Duodenal mucosa (tissue), 2 donors: ENCODE data around the gene ZSWIM6.

Experiments
- H3K27ac ChIP-seq: one replicate; pipeline ENCODE4 v1.7.0; 2013; ENCODE audit warnings: low read depth, low read length
- H3K27me3 ChIP-seq, 2 donors: one replicate each; pipeline ENCODE4 v1.7.0; 2013; ENCODE audit warnings: low read length in 2 of 2, control low read depth in 1 of 2; ENCODE audit not compliant: insufficient read depth in 2 of 2, control insufficient read depth in 1 of 2
- H3K36me3 ChIP-seq, 2 donors: one replicate each; pipeline ENCODE4 v1.7.0; 2013; ENCODE audit warnings: low read length in 2 of 2, control low read depth in 1 of 2; ENCODE audit not compliant: insufficient read depth in 2 of 2, control insufficient read depth in 1 of 2
- H3K4me1 ChIP-seq, 2 donors: one replicate each; pipeline ENCODE4 v1.7.0; 2013; ENCODE audit warnings: low read length in 2 of 2, control low read depth in 1 of 2; ENCODE audit not compliant: insufficient read depth in 2 of 2, control insufficient read depth in 1 of 2
- H3K4me3 ChIP-seq, 2 donors: one replicate each; pipeline ENCODE4 v1.7.0; 2013; ENCODE audit warnings: low read length in 2 of 2, low read depth in 1 of 2
- H3K9ac ChIP-seq, 2 donors: one replicate each; pipeline ENCODE4 v1.7.0; 2013; ENCODE audit warnings: low read length in 2 of 2, low read depth in 1 of 2
- H3K9me3 ChIP-seq, 2 donors: one replicate each; pipeline ENCODE4 v1.7.0; 2013; ENCODE audit warnings: low read length in 2 of 2, control low read depth in 1 of 2; ENCODE audit not compliant: control insufficient read depth in 1 of 2

Gene ZSWIM6

GRCh38 chr5:61306531-61307131 lies 25.4 kb upstream of the ZSWIM6 start:
- H3K4me3 ChIP-seq, result no peak overlapping the region
- no peak overlapping the region for H3K27ac ChIP-seq
- H3K9ac ChIP-seq, result no peak overlapping the region
- no peaks in the 10 kb centered on the region for H3K27me3 ChIP-seq
- no peaks in the 10 kb centered on the region for H3K36me3 ChIP-seq
- H3K4me1 ChIP-seq, result peaks cover 0 to 26% of the 10 kb centered on the region in 2 donors
- H3K9me3 ChIP-seq, result no peaks in the 10 kb centered on the region

GRCh38 chr5:61307191-61307590 lies 24.9 kb upstream of the ZSWIM6 start:
- Histone ChIP-seq H3K27ac (no peak overlapping the region), H3K4me3 (no peak overlapping the region), H3K36me3 (no peaks in the 10 kb centered on the region), H3K27me3 (no peaks in the 10 kb centered on the region), H3K9ac (no peak overlapping the region), H3K4me1 (peaks cover 0 to 20% of the 10 kb centered on the region in 2 donors), H3K9me3 (no peaks in the 10 kb centered on the region)

GRCh38 chr5:61307611-61308010 lies 24.4 kb upstream of the ZSWIM6 start:
- Histone ChIP-seq H3K4me3 (no peak overlapping the region), H3K9me3 (no peaks in the 10 kb centered on the region), H3K9ac (no peak overlapping the region), H3K36me3 (no peaks in the 10 kb centered on the region), H3K27me3 (no peaks in the 10 kb centered on the region), H3K27ac (no peak overlapping the region), H3K4me1 (peaks cover 0 to 16% of the 10 kb centered on the region in 2 donors)

- no peaks in the 10 kb centered on the region for H3K36me3 ChIP-seq
- H3K27me3 ChIP-seq, result no peaks in the 10 kb centered on the region
- H3K27ac ChIP-seq, result no peak overlapping the region
- H3K4me1 ChIP-seq, result peaks cover 0 to 5% of the 10 kb centered on the region in 2 donors
- no peak overlapping the region for H3K9ac ChIP-seq
- no peaks in the 10 kb centered on the region for H3K9me3 ChIP-seq
- H3K4me3 ChIP-seq, result no peak overlapping the region
These were observed 23.3 kb upstream of the ZSWIM6 start for GRCh38 chr5:61308712-61309111.

GRCh38 chr5:61309115-61309514 lies 22.9 kb upstream of the ZSWIM6 start:
- no peaks in the 10 kb centered on the region for H3K27me3 ChIP-seq
- H3K4me1 ChIP-seq, result peaks cover 0 to 5% of the 10 kb centered on the region in 2 donors

GRCh38 chr5:61311056-61311610 lies 20.9 kb upstream of the ZSWIM6 start:
- Histone ChIP-seq H3K4me3 (no peak overlapping the region), H3K4me1 (no peaks in the 10 kb centered on the region), H3K9me3 (no peaks in the 10 kb centered on the region), H3K36me3 (no peaks in the 10 kb centered on the region), H3K9ac (no peak overlapping the region), H3K27ac (no peak overlapping the region), H3K27me3 (no peaks in the 10 kb centered on the region)

More at GRCh38 chr5:61309115-61309514, 22.9 kb upstream of the ZSWIM6 start:
- Histone ChIP-seq H3K36me3 (no peaks in the 10 kb centered on the region), H3K9me3 (no peaks in the 10 kb centered on the region), H3K4me3 (no peak overlapping the region), H3K9ac (no peak overlapping the region), H3K27ac (no peak overlapping the region)

GRCh38 chr5:61311836-61312808 lies 19.9 kb upstream of the ZSWIM6 start:
- Histone ChIP-seq H3K27me3 (no peaks in the 10 kb centered on the region), H3K4me3 (no peak overlapping the region), H3K27ac (no peak overlapping the region), H3K4me1 (no peaks in the 10 kb centered on the region), H3K36me3 (no peaks in the 10 kb centered on the region), H3K9me3 (no peaks in the 10 kb centered on the region), H3K9ac (no peak overlapping the region)

GRCh38 chr5:61313960-61314681 lies 17.9 kb upstream of the ZSWIM6 start:
- Histone ChIP-seq H3K9ac (no peak overlapping the region), H3K4me3 (no peak overlapping the region), H3K27me3 (no peaks in the 10 kb centered on the region), H3K4me1 (peaks cover 2 to 3% of the 10 kb centered on the region in 2 donors), H3K9me3 (no peaks in the 10 kb centered on the region), H3K36me3 (no peaks in the 10 kb centered on the region), H3K27ac (no peak overlapping the region)

GRCh38 chr5:61318376-61318775 lies 13.7 kb upstream of the ZSWIM6 start:
- Histone ChIP-seq H3K9me3 (no peaks in the 10 kb centered on the region), H3K27me3 (no peaks in the 10 kb centered on the region), H3K27ac (no peak overlapping the region), H3K9ac (no peak overlapping the region), H3K36me3 (no peaks in the 10 kb centered on the region), H3K4me3 (no peak overlapping the region), H3K4me1 (peaks cover 33 to 41% of the 10 kb centered on the region in 2 donors)
